ENCODE measurements around the gene RRH. TPM values are rescaled to one million over a fixed set of nuclear protein-coding genes. Genes with fewer than 3 reads are reported as not detected.

RRH gene
- total and polyA plus RNA-seq, 2 of the 13 experiments (the other 11 are each of a cell fraction or from before 2014, with no cell fraction given): 0.07 to 0.17 TPM

- TF ChIP-seq MXD1 (CRISPR knock-in tag; IDR thresholded peaks at IDR 0.05) (peak; percentile 98; the same call in 1 of the 2 replicates), PRPF4 (IDR thresholded peaks at IDR 0.05; ENCODE audit: low read depth, low read length, poor library complexity, severe bottlenecking) (no peak), ZNF790 (CRISPR knock-in tag; IDR thresholded peaks at IDR 0.05; ENCODE audit: borderline replicate concordance) (peak; percentile 66; the same call in 1 of the 2 replicates), MYNN (CRISPR knock-in tag; IDR thresholded peaks at IDR 0.05; ENCODE audit: low read depth) (0 out of 2 replicates have a peak, but pooled peaks have one; percentile 27), ZNF432 (CRISPR knock-in tag; IDR thresholded peaks at IDR 0.05; ENCODE audit: borderline replicate concordance) (no peak), TSC22D2 (CRISPR knock-in tag; IDR thresholded peaks at IDR 0.05; ENCODE audit: borderline replicate concordance) (peak; percentile 28; the same call in 1 of the 2 replicates), ZBTB46 (CRISPR knock-in tag; IDR thresholded peaks at IDR 0.05; ENCODE audit: borderline replicate concordance) (no peak), SMAD1 (CRISPR knock-in tag; IDR thresholded peaks at IDR 0.05; ENCODE audit: borderline replicate concordance, low read depth) (no peak; the same call in 1 of the 2 replicates), ZC3H4 (CRISPR knock-in tag; IDR thresholded peaks at IDR 0.05; ENCODE audit: borderline replicate concordance) (no peak), AFF4 (CRISPR knock-in tag; IDR thresholded peaks at IDR 0.05) (0 out of 2 replicates have a peak, but pooled peaks have one; percentile 64), ZNF44 (CRISPR knock-in tag; IDR thresholded peaks at IDR 0.05) (no peak; the same call in 1 of the 2 replicates), ZSCAN12 (CRISPR knock-in tag; IDR thresholded peaks at IDR 0.05) (0 out of 2 replicates have a peak, but pooled peaks have one; percentile 2), NR2C2 (CRISPR knock-in tag; IDR thresholded peaks at IDR 0.05; ENCODE audit: borderline replicate concordance) (peak; percentile 87), HNF4G (IDR thresholded peaks at IDR 0.05; ENCODE audit: borderline replicate concordance, low read depth, low read length) (no peak), HNF4G (CRISPR knock-in tag; IDR thresholded peaks at IDR 0.05; ENCODE audit: borderline replicate concordance, low read depth) (no peak), YY1 (IDR thresholded peaks at IDR 0.05; ENCODE audit: insufficient read depth, insufficient replicate concordance, low read depth, low read length) (peak; percentile 42), ZSCAN22 (CRISPR knock-in tag; IDR thresholded peaks at IDR 0.05) (no peak), ETV6 (CRISPR knock-in tag; conservative IDR thresholded peaks at IDR 0.05) (peak; percentile 74; the same call in 1 of the 2 replicates), KDM6A (CRISPR knock-in tag; IDR thresholded peaks at IDR 0.05; ENCODE audit: low read depth) (no peak), YEATS4 (CRISPR knock-in tag; IDR thresholded peaks at IDR 0.05; ENCODE audit: borderline replicate concordance) (peak; percentile 95), ZNF121 (CRISPR knock-in tag; IDR thresholded peaks at IDR 0.05) (0 out of 2 replicates have a peak, but pooled peaks have one; percentile 19), ZNF160 (CRISPR knock-in tag; IDR thresholded peaks at IDR 0.05) (no peak)
Observed at GRCh38 chr4:109815151-109816081, 12.4 kb upstream of the RRH start, which contains the start of gene GAR1 (continued).
